HCEC 1CT (cell line): ENCODE results near the gene CCDC171.
"Not testable (repeated sequence)": the region's sequence is repeated elsewhere in the genome, so short reads cannot be mapped to it uniquely, and the experiment has no call there.

ENCODE experiments used
- DNase-seq: peaks from one replicate; pipeline ENCODE4 v3.0.0-alpha.2; 2017

CCDC171 gene

GRCh38 chr9:15769547-15769946 is 216.7 kb downstream of the CCDC171 start:
- DNase-seq: no peak

- no peak for DNase-seq
Measured at GRCh38 chr9:15778861-15779260, 226.0 kb downstream of the CCDC171 start.

- no peak for DNase-seq
Measured at GRCh38 chr9:15782106-15782505, 229.3 kb downstream of the CCDC171 start.

- DNase-seq: no peak
Measured at GRCh38 chr9:15785584-15785983, 232.7 kb downstream of the CCDC171 start.

GRCh38 chr9:15786616-15787015 is 233.8 kb downstream of the CCDC171 start:
- DNase-seq: no peak

GRCh38 chr9:15810219-15810899 is 257.5 kb downstream of the CCDC171 start:
- DNase-seq: not testable (repeated sequence)

- DNase-seq: no peak
Measured at GRCh38 chr9:15813076-15813475, 260.2 kb downstream of the CCDC171 start.

- DNase-seq: peak; percentile 47
Measured at GRCh38 chr9:15824310-15824709, 271.5 kb downstream of the CCDC171 start.

GRCh38 chr9:15831384-15831783 is 278.5 kb downstream of the CCDC171 start:
- no peak for DNase-seq

- no peak for DNase-seq
Measured at GRCh38 chr9:15834541-15834940, 281.7 kb downstream of the CCDC171 start.

GRCh38 chr9:15837079-15837679 is 284.3 kb downstream of the CCDC171 start:
- peak; percentile 57 for DNase-seq

- DNase-seq: no peak
Measured at GRCh38 chr9:15842051-15842450, 289.2 kb downstream of the CCDC171 start.

- no peak for DNase-seq
Measured at GRCh38 chr9:15843316-15843715, 290.5 kb downstream of the CCDC171 start.

- DNase-seq: no peak
Measured at GRCh38 chr9:15843931-15844330, 291.1 kb downstream of the CCDC171 start.

GRCh38 chr9:15846611-15847010 is 293.8 kb downstream of the CCDC171 start:
- DNase-seq: no peak

GRCh38 chr9:15849871-15850270 is 297.0 kb downstream of the CCDC171 start:
- no peak for DNase-seq

- DNase-seq: no peak
Measured at GRCh38 chr9:15851766-15852165, 298.9 kb downstream of the CCDC171 start.

GRCh38 chr9:15856591-15856990 is 303.7 kb downstream of the CCDC171 start:
- peak; percentile 43 for DNase-seq

- DNase-seq: no peak
Measured at GRCh38 chr9:15867334-15867733, 314.5 kb downstream of the CCDC171 start.

- DNase-seq: no peak
Measured at GRCh38 chr9:15867988-15868387, 315.1 kb downstream of the CCDC171 start.

- peak; percentile 64 for DNase-seq
Measured at GRCh38 chr9:15873573-15874177, 320.8 kb downstream of the CCDC171 start.

- no peak for DNase-seq
Measured at GRCh38 chr9:15882328-15882727, 329.5 kb downstream of the CCDC171 start.

GRCh38 chr9:15882883-15883282 is 330.0 kb downstream of the CCDC171 start:
- DNase-seq: no peak

- DNase-seq: no peak
Measured at GRCh38 chr9:15885464-15885863, 332.6 kb downstream of the CCDC171 start.
